Endothelial cell of umbilical vein (primary cell): ENCODE data around the gene FREM1. TPM values are rescaled to one million over a fixed set of nuclear protein-coding genes. Genes with fewer than 3 reads are reported as not detected.

Experiments
- BruUV-seq: library from RNA; stranded (reverse); fragments of 400-500 nt; replicated peaks from 2 replicates; lab custom pipeline; 2021; lab: Mats Ljungman, UMichigan
- CTCF ChIA-PET: fragments of 300-600, 350-600 bp; sonication (Branson Sonifier 250); formaldehyde crosslinking; loops from one replicate; lab custom pipeline; 2021; ENCODE audit warnings: antibody characterized with exemption, inconsistent platforms; lab: Charles Lee
- POLR2A ChIA-PET: fragments of 300-600, 350-600 bp; sonication (Branson Sonifier 250); formaldehyde crosslinking; loops from one replicate; lab custom pipeline; 2021; ENCODE audit warnings: antibody characterized with exemption, inconsistent platforms; lab: Charles Lee
- DNase-seq: peaks from one replicate; pipeline ENCODE4 v3.0.0-alpha.2; 2011; ENCODE audit warnings: low read depth, low spot score
- FAIRE-seq: peaks from 2 replicates; lab custom pipeline; 2011; peaks lifted over from hg19 to GRCh38; lab: Jason Lieb, UNC
- H2AFZ ChIP-seq: 2 replicates; pipeline ENCODE4 v1.6.0; 2012; ENCODE audit warnings: low read depth, low read length, control low read depth, inconsistent platforms
- H3K27ac ChIP-seq: 2 replicates; pipeline ENCODE4 v1.5.1; 2011; ENCODE audit warnings: low read depth, mild to moderate bottlenecking, control low read depth, low read length, moderate library complexity; ENCODE audit not compliant: insufficient read depth
- H3K27me3 ChIP-seq, 2 experiments: 2 replicates each; pipeline versions ENCODE4 v1.6.0 to v1.6.1; 2011; ENCODE audit warnings: low read length in 2 of 2, mixed read lengths in 1 of 2; ENCODE audit not compliant: control insufficient read depth in 2 of 2, insufficient read depth in 2 of 2
- H3K36me3 ChIP-seq, 2 experiments: 2 replicates in 1 of 2; 3 replicates in 1 of 2; pipeline ENCODE4 v1.5.1; 2011; ENCODE audit warnings: low read length in 2 of 2, mild to moderate bottlenecking in 1 of 2, moderate library complexity in 1 of 2; ENCODE audit not compliant: control insufficient read depth in 2 of 2, insufficient read depth in 2 of 2; ENCODE audit errors: extremely low read depth in 1 of 2
- H3K4me1 ChIP-seq: 3 replicates; pipeline ENCODE4 v1.5.1; 2011; ENCODE audit warnings: mild to moderate bottlenecking, low read length; ENCODE audit not compliant: control insufficient read depth, insufficient read depth; ENCODE audit errors: extremely low read depth
- H3K4me2 ChIP-seq: 2 replicates; pipeline ENCODE4 v1.6.1; 2011; ENCODE audit warnings: low read length, control low read depth, mixed read lengths; ENCODE audit not compliant: insufficient read depth
- H3K4me3 ChIP-seq, 3 experiments: fragments of 200-600 bp in 1 of 3; sonication (generic), shearing (Covaris generic) in 1 of 3; replicated peaks in 1 of 3; 2 replicates each; pipeline ENCODE4 v1.5.1; 2011 to 2016; ENCODE audit warnings: control low read depth in 3 of 3, low read length in 3 of 3, mild to moderate bottlenecking in 2 of 3, inconsistent platforms in 1 of 3, low read depth in 1 of 3, moderate library complexity in 1 of 3; ENCODE audit not compliant: insufficient read depth in 1 of 3
- H3K79me2 ChIP-seq: 2 replicates; pipeline ENCODE4 v1.6.0; 2012; ENCODE audit warnings: low read length, inconsistent platforms; ENCODE audit not compliant: control insufficient read depth, insufficient read depth
- H3K9ac ChIP-seq: replicated peaks from 2 replicates; pipeline ENCODE3; 2011; ENCODE audit warnings: low read length, control low read depth; ENCODE audit not compliant: insufficient read depth; ENCODE audit errors: extremely low read depth
- H3K9me1 ChIP-seq: replicated peaks from 3 replicates; pipeline ENCODE4 v1.6.0; 2011; ENCODE audit warnings: mild to moderate bottlenecking, low read length; ENCODE audit not compliant: control insufficient read depth, insufficient read depth; ENCODE audit errors: extremely low read depth
- H3K9me3 ChIP-seq: replicated peaks from 2 replicates; pipeline ENCODE4 v1.5.1; 2012; ENCODE audit warnings: low read length, inconsistent platforms; ENCODE audit not compliant: control insufficient read depth, insufficient read depth
- H4K20me1 ChIP-seq: replicated peaks from 2 replicates; pipeline ENCODE3; 2011; ENCODE audit warnings: mild to moderate bottlenecking, low read length; ENCODE audit not compliant: control insufficient read depth, insufficient read depth; ENCODE audit errors: extremely low read depth
- CTCF ChIP-seq, 2 donors: IDR thresholded peaks; 1 replicate in 1 of 2; 2 replicates in 1 of 2; pipeline ENCODE4 v1.5.1; 2011; ENCODE audit warnings: low read length in 2 of 2, mild to moderate bottlenecking in 2 of 2, moderate library complexity in 2 of 2, control low read depth in 1 of 2, inconsistent platforms in 1 of 2, low read depth in 1 of 2; ENCODE audit not compliant: insufficient read depth in 1 of 2; ENCODE audit errors: extremely low read depth in 1 of 2
- EZH2 ChIP-seq: IDR thresholded peaks from 2 replicates; pipeline ENCODE4 v1.6.1; 2012; ENCODE audit warnings: borderline replicate concordance, low read depth, mild to moderate bottlenecking, moderate library complexity, low read length, inconsistent platforms; ENCODE audit not compliant: severe bottlenecking
- FOS ChIP-seq: IDR thresholded peaks from 2 replicates; pipeline ENCODE4 v1.6.1; 2011; ENCODE audit warnings: mild to moderate bottlenecking, low read length, moderate library complexity, borderline replicate concordance; ENCODE audit not compliant: insufficient read depth
- GATA2 ChIP-seq: IDR thresholded peaks from 2 replicates; pipeline ENCODE4 v1.7.0; 2011; ENCODE audit warnings: low read depth, mild to moderate bottlenecking, moderate library complexity, mixed read lengths, low read length; ENCODE audit not compliant: insufficient read length, insufficient read depth
- JUN ChIP-seq: IDR thresholded peaks from 2 replicates; pipeline ENCODE4 v1.6.1; 2011; ENCODE audit warnings: borderline replicate concordance, low read depth; ENCODE audit not compliant: insufficient read length, insufficient read depth
- MAX ChIP-seq: IDR thresholded peaks from 2 replicates; pipeline ENCODE4 v1.6.1; 2011; ENCODE audit not compliant: insufficient read depth, insufficient read length
- MYC ChIP-seq: IDR thresholded peaks from one replicate; pipeline ENCODE4 v1.6.1; 2011; ENCODE audit warnings: mild to moderate bottlenecking, low read depth, low read length
- POLR2A ChIP-seq: IDR thresholded peaks from 2 replicates; pipeline ENCODE4 v1.6.1; 2012; ENCODE audit warnings: low read depth, mild to moderate bottlenecking, control low read depth, low read length
- POLR2AphosphoS5 ChIP-seq: IDR thresholded peaks from 2 replicates; pipeline ENCODE4 v1.6.1; 2012; ENCODE audit warnings: low read depth, mild to moderate bottlenecking, control low read depth, low read length, moderate library complexity; ENCODE audit not compliant: insufficient read depth
- dilution Hi-C: fragments of 300-500 bp; cut with MboI; formaldehyde crosslinking; loops from one replicate; pipeline ENCODE4 v1.15.0; 2019; ENCODE audit warnings: low sequenced_read_pairs; ENCODE audit not compliant: extremely low pct_ligation_motif_present
- intact Hi-C: fragments of 100-400 bp; cut with micrococcal nuclease; formaldehyde crosslinking; loops from one replicate; pipeline ENCODE4 v1.10.0; 2022
- polyA plus RNA-seq, 4 experiments: library from polyadenylated mRNA; depleted of rRNA in 3 of 4; stranded (reverse) in 3 of 4; unstranded in 1 of 4; fragments of >200 nt; gene quantifications; 2 replicates each; pipeline versions ENCODE4 v1.2.1 to v1.2.3, GENCODE V29; 2011 to 2012; ENCODE audit warnings: missing spikeins in 1 of 4
- total RNA-seq: library from RNA; stranded (reverse); gene quantifications from 2 replicates; pipeline ENCODE4 v1.2.3, GENCODE V29; 2021

The FREM1 gene
- total and polyA plus RNA-seq, 2 donors (not counting 3 experiments of a cell fraction or from before 2014, with no cell fraction given), result 0.10 to 0.29 TPM

GRCh38 chr9:14842269-14842668 lies 68.0 kb downstream of the FREM1 start:
- no peaks in the 10 kb centered on the region for H3K9me3 ChIP-seq
- H3K36me3 ChIP-seq, result no peaks in the 10 kb centered on the region
- H4K20me1 ChIP-seq, result no peaks in the 10 kb centered on the region
- H3K27me3 ChIP-seq, result peaks cover 2 to 4% of the 10 kb centered on the region in 2 experiments
- no peak for DNase-seq
- H3K4me1 ChIP-seq, result no peaks in the 10 kb centered on the region
- H3K4me2 ChIP-seq, result no peak overlapping the region
- H2AFZ ChIP-seq, result no peak overlapping the region
- TF ChIP-seq GATA2, result no peak
- TF ChIP-seq EZH2, result no peak
- no peak for TF ChIP-seq MYC
- no peak for TF ChIP-seq CTCF (IDR thresholded peaks at IDR 0.05; ENCODE audit: extremely low read depth in 1 of 2, insufficient read depth in 1 of 2, low read depth in 1 of 2, low read length in 2 of 2)
- no peak for TF ChIP-seq MAX
- no peak for TF ChIP-seq FOS
- TF ChIP-seq POLR2A, result no peak
- no peak for TF ChIP-seq JUN
- no peak for TF ChIP-seq POLR2AphosphoS5
- ChIA-PET POLR2A (no interaction called here), CTCF (no interaction called here)
- no peak for FAIRE-seq
- H3K4me3 ChIP-seq, result no peak overlapping the region
- no peaks in the 10 kb centered on the region for H3K9me1 ChIP-seq
- intact Hi-C loops (no loop called here), dilution Hi-C loops (no loop called here)
- H3K27ac ChIP-seq, result no peak overlapping the region
- no peak overlapping the region for H3K9ac ChIP-seq
- no TSS peak for BruUV-seq
- H3K79me2 ChIP-seq, result no peaks in the 10 kb centered on the region
